Peyer's patch (tissue), 4 donors: Measurements from ENCODE around the gene NAP1L4.

Experiments used
- POLR2A ChIP-seq, 2 donors: fragments of 450-650 bp; IDR thresholded peaks; one replicate each; pipeline ENCODE4 v1.5.1; 2017; ENCODE audit warnings: antibody characterized with exemption in 2 of 2, mild to moderate bottlenecking in 2 of 2, moderate library complexity in 2 of 2
- TF ChIP-seq, protein P1 (sequence below), 6 experiments: fragments of 450-650 bp in 4 of 6; fragments of 200-600 bp in 2 of 6; sonication (generic) in 1 of 6; IDR thresholded peaks; one replicate each; pipeline ENCODE4 v1.5.1; 2017 to 2019; ENCODE audit warnings: antibody characterized with exemption in 6 of 6, mild to moderate bottlenecking in 3 of 6, moderate library complexity in 1 of 6

DNA sequence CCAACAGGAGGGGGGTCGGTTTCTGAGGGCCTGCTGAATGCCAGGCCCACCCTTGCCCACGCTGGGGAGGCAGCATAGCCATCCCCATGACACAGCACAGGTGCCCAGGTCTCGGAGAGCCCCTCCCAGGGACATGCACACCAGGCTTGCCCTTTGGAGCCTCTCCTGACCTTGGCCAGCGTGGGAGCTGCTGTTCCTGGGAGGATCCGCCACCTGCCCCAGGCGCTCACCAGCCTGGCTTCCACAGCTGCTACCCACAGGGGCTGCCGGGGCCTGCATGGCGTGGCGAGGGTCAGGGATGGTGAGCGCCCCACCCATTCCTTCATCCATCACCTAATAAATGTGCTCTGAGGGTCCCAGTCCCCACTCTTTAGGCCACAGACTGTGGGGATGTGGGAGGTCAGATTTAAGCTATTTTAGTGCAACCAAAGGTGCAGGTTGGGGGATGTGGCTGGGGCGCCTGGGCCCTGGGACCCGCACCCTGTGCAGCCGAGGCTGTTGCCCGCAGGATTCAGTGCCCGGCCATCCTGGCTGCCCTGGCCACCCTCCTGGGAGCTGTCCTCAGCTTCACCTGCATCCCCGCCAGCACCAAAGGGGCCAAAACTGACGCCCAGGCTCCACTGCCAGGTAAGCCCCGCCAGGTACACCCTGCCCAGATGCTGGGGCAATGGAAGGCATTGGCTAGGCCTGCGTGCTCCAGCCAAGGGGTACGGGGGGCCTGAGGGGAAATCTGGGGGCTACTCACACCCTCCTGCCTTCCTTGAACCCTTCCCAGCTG, 75.8 kb downstream of the NAP1L4 start:
- TF ChIP-seq, protein P1, sequence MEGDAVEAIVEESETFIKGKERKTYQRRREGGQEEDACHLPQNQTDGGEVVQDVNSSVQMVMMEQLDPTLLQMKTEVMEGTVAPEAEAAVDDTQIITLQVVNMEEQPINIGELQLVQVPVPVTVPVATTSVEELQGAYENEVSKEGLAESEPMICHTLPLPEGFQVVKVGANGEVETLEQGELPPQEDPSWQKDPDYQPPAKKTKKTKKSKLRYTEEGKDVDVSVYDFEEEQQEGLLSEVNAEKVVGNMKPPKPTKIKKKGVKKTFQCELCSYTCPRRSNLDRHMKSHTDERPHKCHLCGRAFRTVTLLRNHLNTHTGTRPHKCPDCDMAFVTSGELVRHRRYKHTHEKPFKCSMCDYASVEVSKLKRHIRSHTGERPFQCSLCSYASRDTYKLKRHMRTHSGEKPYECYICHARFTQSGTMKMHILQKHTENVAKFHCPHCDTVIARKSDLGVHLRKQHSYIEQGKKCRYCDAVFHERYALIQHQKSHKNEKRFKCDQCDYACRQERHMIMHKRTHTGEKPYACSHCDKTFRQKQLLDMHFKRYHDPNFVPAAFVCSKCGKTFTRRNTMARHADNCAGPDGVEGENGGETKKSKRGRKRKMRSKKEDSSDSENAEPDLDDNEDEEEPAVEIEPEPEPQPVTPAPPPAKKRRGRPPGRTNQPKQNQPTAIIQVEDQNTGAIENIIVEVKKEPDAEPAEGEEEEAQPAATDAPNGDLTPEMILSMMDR (IDR thresholded peaks at IDR 0.05) = no peak
- TF ChIP-seq POLR2A (IDR thresholded peaks at IDR 0.05) = no peak
